AG09309 (cell line): Measurements from ENCODE around the gene PARD3.

ENCODE experiments used
- DNase-seq: peaks from one replicate; pipeline ENCODE4 v3.0.0-alpha.2; 2010; ENCODE audit warnings: low read depth
- H3K4me3 ChIP-seq: 2 replicates; pipeline ENCODE4 v1.5.1; 2011; ENCODE audit warnings: mild to moderate bottlenecking, low read depth, low read length, moderate library complexity; ENCODE audit not compliant: control insufficient read depth
- TF ChIP-seq, protein P1 (sequence below): IDR thresholded peaks from 2 replicates; pipeline ENCODE4 v1.5.1; 2011; ENCODE audit warnings: mild to moderate bottlenecking, low read depth, low read length, inconsistent platforms; ENCODE audit not compliant: insufficient read depth, control insufficient read depth; ENCODE audit errors: missing control alignments

The PARD3 gene

DNA sequence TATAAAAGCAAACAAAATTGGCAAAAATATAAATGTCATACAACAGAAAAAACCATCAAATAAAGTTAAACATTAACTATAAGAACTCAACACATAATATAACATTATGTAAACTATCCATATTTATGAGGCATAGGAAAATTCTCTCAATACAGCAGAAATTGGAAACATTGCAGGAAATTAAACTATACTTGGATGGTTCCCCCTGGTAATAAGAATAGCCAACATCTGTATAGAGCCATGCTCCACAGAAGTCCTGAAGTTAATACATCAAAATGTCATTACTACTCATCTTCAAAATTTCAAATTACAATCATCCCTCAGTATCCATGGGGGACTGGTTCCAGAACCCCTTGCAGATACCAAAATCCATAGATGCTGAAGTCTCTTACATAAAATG is 350.5 kb downstream of the PARD3 start:
- DNase-seq: no peak
- TF ChIP-seq, protein P1, sequence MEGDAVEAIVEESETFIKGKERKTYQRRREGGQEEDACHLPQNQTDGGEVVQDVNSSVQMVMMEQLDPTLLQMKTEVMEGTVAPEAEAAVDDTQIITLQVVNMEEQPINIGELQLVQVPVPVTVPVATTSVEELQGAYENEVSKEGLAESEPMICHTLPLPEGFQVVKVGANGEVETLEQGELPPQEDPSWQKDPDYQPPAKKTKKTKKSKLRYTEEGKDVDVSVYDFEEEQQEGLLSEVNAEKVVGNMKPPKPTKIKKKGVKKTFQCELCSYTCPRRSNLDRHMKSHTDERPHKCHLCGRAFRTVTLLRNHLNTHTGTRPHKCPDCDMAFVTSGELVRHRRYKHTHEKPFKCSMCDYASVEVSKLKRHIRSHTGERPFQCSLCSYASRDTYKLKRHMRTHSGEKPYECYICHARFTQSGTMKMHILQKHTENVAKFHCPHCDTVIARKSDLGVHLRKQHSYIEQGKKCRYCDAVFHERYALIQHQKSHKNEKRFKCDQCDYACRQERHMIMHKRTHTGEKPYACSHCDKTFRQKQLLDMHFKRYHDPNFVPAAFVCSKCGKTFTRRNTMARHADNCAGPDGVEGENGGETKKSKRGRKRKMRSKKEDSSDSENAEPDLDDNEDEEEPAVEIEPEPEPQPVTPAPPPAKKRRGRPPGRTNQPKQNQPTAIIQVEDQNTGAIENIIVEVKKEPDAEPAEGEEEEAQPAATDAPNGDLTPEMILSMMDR: no peak
- H3K4me3 ChIP-seq: no peak overlapping the region

DNA sequence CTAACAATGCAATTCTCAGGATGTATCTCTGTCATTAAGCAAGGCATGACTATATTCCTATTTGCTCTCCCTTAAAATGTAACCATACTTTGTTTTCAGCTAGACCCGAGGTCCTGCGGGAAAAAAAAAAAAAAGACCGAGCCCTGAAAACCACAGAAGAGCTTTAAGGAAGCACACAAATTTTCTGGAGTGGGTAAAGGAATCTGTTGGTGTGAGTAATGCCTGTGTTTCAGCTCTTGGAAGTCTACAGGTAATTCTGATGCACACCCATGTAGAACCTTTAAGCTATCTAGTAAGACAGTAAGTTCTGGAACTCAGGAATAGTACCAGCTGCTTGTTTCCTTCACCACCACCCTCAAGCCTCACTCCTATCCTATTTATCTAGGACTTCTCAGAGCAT is 351.1 kb downstream of the PARD3 start:
- TF ChIP-seq, protein P1: no peak
- no peak for DNase-seq
- no peak overlapping the region for H3K4me3 ChIP-seq

DNA sequence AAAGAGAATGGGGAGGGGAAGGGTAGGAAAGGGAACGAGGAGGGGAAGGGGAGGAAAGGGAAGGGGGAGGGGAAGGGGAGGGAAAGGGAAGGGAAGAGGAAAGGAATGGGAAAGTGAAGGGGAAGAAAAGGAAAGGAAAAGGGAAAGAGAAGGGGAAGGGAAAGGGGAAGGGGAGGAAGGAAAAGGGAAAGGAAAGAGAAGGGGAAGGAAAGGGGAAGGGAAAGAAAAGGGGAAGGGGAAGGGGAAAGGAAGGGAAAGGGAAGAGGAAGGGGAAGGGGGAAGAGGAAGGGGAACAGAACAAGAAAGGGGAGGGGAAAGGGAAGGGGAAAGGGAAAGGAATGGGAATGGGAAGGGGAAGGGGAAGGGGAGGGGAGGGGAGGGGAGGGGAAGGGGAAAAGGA is 352.1 kb downstream of the PARD3 start:
- DNase-seq: no peak
- TF ChIP-seq, protein P1: no peak
- no peak overlapping the region for H3K4me3 ChIP-seq

DNA sequence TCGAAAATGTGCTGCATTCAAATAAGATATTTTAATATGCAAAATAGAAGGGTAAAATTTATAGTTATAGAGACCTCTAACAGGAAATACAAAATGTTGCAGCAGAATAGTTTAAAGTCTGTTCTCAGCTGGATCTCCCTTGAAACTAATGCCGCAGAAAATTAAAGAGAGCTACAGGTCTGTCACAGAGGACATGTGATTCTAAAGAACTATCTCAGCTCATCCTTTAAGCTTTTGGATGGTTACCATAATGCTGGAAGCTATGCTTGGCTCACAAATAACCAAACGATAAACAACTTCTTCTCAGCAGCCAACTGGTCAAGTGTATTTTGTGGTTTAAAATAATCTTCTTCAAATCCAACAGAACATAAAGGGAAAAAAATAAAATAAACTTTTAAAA is 353.0 kb downstream of the PARD3 start:
- TF ChIP-seq, protein P1: no peak
- no peak overlapping the region for H3K4me3 ChIP-seq
- DNase-seq: no peak

DNA sequence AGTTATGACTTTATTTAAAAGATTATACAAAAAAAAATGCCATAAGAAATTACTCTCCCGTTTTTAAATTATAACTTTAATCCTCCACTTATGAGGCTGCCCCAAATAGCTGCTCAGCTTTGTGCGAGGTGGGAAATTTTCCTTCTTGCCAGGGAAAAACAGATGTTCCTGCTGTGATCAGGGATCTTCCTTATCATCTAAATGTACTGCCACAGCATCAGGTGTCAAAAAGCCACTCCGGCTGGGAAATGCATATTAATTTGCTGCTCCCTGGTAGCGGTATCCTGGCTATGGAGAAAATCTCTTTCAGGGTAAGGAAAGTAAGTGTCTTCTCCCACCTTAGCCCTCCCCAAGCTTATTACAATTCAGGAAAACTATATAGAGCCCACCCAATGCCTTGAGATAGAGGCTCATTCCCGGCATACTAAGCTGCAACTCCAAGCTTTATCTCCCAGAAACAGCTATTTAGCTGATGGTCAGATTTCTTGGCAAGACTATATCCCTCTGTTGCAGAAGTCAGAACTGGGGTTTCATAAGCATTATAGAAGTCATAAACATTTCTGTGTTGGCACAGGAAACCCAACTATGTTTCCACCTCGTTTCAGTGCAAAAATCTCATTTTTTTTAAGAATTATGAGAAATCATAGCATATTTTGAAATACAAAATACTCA is 360.4 kb downstream of the PARD3 start:
- DNase-seq: no peak
- TF ChIP-seq, protein P1: no peak
- no peak overlapping the region for H3K4me3 ChIP-seq

DNA sequence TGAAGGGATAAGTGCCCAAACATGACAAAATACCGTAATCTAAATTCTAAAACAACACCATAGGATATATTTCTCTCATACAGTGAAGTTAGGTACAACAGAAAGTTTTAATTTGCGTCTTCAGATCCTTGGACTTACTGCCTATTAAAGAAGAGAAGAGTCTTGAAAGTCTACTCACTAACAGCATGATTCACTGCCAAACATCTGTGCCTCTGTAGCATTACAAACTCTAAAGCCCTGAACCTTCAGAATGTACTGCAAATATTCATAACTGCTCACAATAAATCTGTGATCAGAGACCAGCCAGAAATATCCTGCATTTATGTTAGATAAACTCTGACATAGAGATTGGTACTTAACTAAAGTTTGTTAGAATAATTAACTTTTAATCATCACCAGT is 365.3 kb downstream of the PARD3 start:
- no peak overlapping the region for H3K4me3 ChIP-seq
- DNase-seq: no peak
- TF ChIP-seq, protein P1: no peak
